Tibial nerve (tissue), 4 donors: Measurements from ENCODE around the gene MTRF1L.

Experiments
- CTCF ChIP-seq, 5 experiments: fragments of 200-600 bp in 3 of 5; fragments of 450-650 bp in 2 of 5; sonication (generic) in 3 of 5; IDR thresholded peaks; one replicate each; pipeline ENCODE4 v1.5.1; 2016 to 2019; ENCODE audit warnings: antibody characterized with exemption in 5 of 5, mild to moderate bottlenecking in 3 of 5, moderate library complexity in 2 of 5
- EP300 ChIP-seq, 2 donors: sonication (generic); formaldehyde crosslinking; IDR thresholded peaks; one replicate each; pipeline ENCODE4 v1.6.1; 2017; ENCODE audit warnings: antibody characterized with exemption in 2 of 2, mild to moderate bottlenecking in 1 of 2
- POLR2A ChIP-seq, 2 donors: fragments of 450-650 bp; IDR thresholded peaks; one replicate each; pipeline ENCODE4 v1.6.1; 2017; ENCODE audit warnings: antibody characterized with exemption in 2 of 2, mild to moderate bottlenecking in 2 of 2, moderate library complexity in 2 of 2

DNA sequence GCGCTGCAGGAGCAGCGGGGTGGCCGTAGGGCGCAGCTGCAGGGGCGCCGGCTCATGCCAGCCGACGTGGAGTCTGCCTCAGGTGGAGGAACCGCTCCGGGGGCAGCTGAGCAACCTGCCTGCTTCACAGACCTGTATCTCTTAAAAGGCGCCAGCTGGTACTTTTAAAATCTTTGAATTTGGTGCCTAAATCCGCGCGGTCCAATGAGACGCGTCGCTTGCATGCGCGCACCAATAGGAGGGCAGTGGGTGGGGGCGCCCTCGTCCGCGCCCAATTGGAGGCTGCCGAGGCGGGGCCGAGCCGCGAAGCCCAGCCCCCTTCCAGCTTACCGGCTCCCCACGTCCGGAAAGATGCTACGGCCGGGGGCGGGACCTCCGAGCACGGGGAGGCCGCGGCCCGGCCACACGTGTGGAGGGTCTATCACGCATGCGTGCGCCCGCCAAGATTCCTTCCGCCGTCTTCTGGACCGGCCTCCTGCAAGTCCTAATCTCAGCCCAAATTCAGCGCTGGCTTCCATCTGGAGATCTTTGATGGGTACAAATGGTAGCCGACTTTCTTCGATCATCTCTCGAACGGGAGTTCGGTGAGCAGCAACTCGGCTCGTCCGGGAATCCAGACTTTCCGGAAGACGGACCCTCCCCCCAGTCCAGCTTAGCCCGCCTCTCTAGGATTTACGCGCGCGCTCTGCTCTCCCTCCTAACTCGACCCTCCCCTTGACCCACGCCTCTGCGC lies 19.4 kb downstream of the MTRF1L start, which contains the start of gene FBXO5:
- TF ChIP-seq CTCF (IDR thresholded peaks at IDR 0.05) (peak in 1 of 5 experiments; percentile 15), POLR2A (IDR thresholded peaks at IDR 0.05) (peak in 1 of 2 donors; percentile 58), EP300 (IDR thresholded peaks at IDR 0.05) (peak; percentile 75 to 82)
